ENCODE measurements around the gene ATG10. TPM values are rescaled to one million over a fixed set of nuclear protein-coding genes. Genes with fewer than 3 reads are reported as not detected.

Gene ATG10
- total RNA-seq, 1 donor from 2014 or later: 6.2 TPM

GRCh38 chr5:82234885-82235284, 263.1 kb downstream of the ATG10 start:
- no peak for DNase-seq (ENCODE audit: low spot score)
- Mint-ChIP-seq H3K27me3 (ENCODE audit: unreplicated experiment) (peaks cover 3% of the 10 kb centered on the region), H3K36me3 (ENCODE audit: low read depth, unreplicated experiment) (no peaks in the 10 kb centered on the region), H3K4me1 (ENCODE audit: unreplicated experiment) (no peaks in the 10 kb centered on the region), H3K4me3 (ENCODE audit: unreplicated experiment) (no peak overlapping the region), H3K27ac (ENCODE audit: unreplicated experiment) (no peak overlapping the region), H3K9me3 (ENCODE audit: unreplicated experiment) (no peaks in the 10 kb centered on the region)
- no peak for TF ChIP-seq CTCF (IDR thresholded peaks at IDR 0.05; ENCODE audit: unreplicated experiment)

DNA sequence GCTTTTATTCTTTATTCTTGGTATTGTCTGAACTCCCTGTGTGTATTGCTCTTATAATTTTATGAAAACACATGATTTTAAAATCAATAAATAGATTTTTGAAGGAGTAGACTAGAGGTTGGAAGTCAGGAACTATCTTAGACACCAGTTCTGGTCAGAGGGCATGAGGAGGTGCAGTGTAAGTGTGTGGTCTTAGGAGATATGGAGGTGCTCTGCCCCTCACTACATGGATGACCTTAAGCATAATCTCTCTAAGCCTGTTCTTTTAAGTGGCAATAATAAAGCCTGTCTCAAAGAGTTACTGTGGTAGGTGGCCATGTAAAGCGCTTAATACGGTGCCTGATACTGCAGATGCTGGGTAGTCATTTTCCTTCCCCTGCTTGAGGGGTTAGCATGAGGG, 272.3 kb downstream of the ATG10 start:
- Mint-ChIP-seq H3K9me3 (ENCODE audit: unreplicated experiment) (no peaks in the 10 kb centered on the region), H3K36me3 (ENCODE audit: low read depth, unreplicated experiment) (no peaks in the 10 kb centered on the region), H3K27me3 (ENCODE audit: unreplicated experiment) (no peaks in the 10 kb centered on the region), H3K27ac (ENCODE audit: unreplicated experiment) (no peak overlapping the region), H3K4me3 (ENCODE audit: unreplicated experiment) (no peak overlapping the region), H3K4me1 (ENCODE audit: unreplicated experiment) (no peaks in the 10 kb centered on the region)
- no peak for DNase-seq (ENCODE audit: low spot score)
- no peak for TF ChIP-seq CTCF (IDR thresholded peaks at IDR 0.05; ENCODE audit: unreplicated experiment)

GRCh38 chr5:82244854-82245635, 273.2 kb downstream of the ATG10 start:
- Mint-ChIP-seq H3K27ac (ENCODE audit: unreplicated experiment) (no peak overlapping the region), H3K4me3 (ENCODE audit: unreplicated experiment) (no peak overlapping the region), H3K36me3 (ENCODE audit: low read depth, unreplicated experiment) (no peaks in the 10 kb centered on the region), H3K4me1 (ENCODE audit: unreplicated experiment) (no peaks in the 10 kb centered on the region), H3K9me3 (ENCODE audit: unreplicated experiment) (no peaks in the 10 kb centered on the region), H3K27me3 (ENCODE audit: unreplicated experiment) (no peaks in the 10 kb centered on the region)
- DNase-seq (ENCODE audit: low spot score): no peak
- no peak for TF ChIP-seq CTCF (IDR thresholded peaks at IDR 0.05; ENCODE audit: unreplicated experiment)

DNA sequence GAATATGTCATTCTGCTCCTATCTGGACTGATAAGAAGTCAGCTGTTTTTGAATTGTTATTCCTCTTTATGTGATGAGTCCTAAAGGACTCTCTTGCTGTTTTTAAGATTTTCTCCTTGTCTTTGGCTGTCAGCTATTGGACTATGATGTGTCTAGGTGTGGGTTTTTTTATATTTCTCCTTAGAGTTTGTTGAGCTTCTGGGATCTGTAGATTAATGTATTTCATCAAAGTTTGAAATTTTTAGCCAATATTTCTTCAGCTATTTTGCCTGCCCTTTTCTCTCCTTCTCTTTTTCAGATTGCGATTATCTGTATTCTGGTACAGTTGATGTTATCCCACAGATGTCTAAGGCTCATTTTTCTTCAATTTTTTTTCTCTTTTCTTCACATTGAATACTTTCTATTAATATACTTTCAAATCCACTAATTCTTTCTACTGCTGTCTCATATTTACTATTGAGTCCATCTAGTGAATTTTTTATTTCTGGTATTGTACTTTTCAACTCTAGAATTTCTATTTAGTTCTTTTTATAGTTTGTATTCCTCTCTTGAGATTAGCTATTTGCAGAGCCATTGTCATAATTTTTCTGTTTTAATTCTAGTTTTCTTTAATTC, 275.2 kb downstream of the ATG10 start:
- Mint-ChIP-seq H3K36me3 (ENCODE audit: low read depth, unreplicated experiment) (no peaks in the 10 kb centered on the region), H3K9me3 (ENCODE audit: unreplicated experiment) (no peaks in the 10 kb centered on the region), H3K4me3 (ENCODE audit: unreplicated experiment) (no peak overlapping the region), H3K4me1 (ENCODE audit: unreplicated experiment) (no peaks in the 10 kb centered on the region), H3K27ac (ENCODE audit: unreplicated experiment) (no peak overlapping the region), H3K27me3 (ENCODE audit: unreplicated experiment) (no peaks in the 10 kb centered on the region)
- no peak for DNase-seq (ENCODE audit: low spot score)
- TF ChIP-seq CTCF (IDR thresholded peaks at IDR 0.05; ENCODE audit: unreplicated experiment): no peak

- peaks cover 2% of the 10 kb centered on the region for H3K27me3 Mint-ChIP-seq (ENCODE audit: unreplicated experiment)
- TF ChIP-seq CTCF (IDR thresholded peaks at IDR 0.05; ENCODE audit: unreplicated experiment): no peak
- H3K4me1 Mint-ChIP-seq (ENCODE audit: unreplicated experiment): no peaks in the 10 kb centered on the region
- H3K9me3 Mint-ChIP-seq (ENCODE audit: unreplicated experiment): no peaks in the 10 kb centered on the region
- H3K27ac Mint-ChIP-seq (ENCODE audit: unreplicated experiment): no peak overlapping the region
- H3K4me3 Mint-ChIP-seq (ENCODE audit: unreplicated experiment): no peak overlapping the region
- H3K36me3 Mint-ChIP-seq (ENCODE audit: low read depth, unreplicated experiment): no peaks in the 10 kb centered on the region
- no peak for DNase-seq (ENCODE audit: low spot score)
These were observed 280.9 kb downstream of the ATG10 start for GRCh38 chr5:82252744-82253143.

All from endothelial cell (in vitro differentiated cells).